CD14-positive monocyte (primary cell): ENCODE results near the gene PRR5. TPM values are rescaled to one million over a fixed set of nuclear protein-coding genes. Genes with fewer than 3 reads are reported as not detected.

Experiments used
- DNase-seq, 3 donors: peaks; one replicate each; pipeline ENCODE4 v3.0.0-alpha.2; 2011 to 2022
- H2AFZ ChIP-seq: 2 replicates; pipeline ENCODE4 v1.6.0; 2012; ENCODE audit warnings: mild to moderate bottlenecking, low read depth, low read length, inconsistent platforms; ENCODE audit not compliant: insufficient read depth, poor library complexity, severe bottlenecking
- H3K27ac ChIP-seq, 2 donors: 1 replicate in 1 of 2; 2 replicates in 1 of 2; pipeline ENCODE4 v1.5.1; 2012 to 2013; ENCODE audit warnings: low read length in 2 of 2, control low read depth in 1 of 2, inconsistent platforms in 1 of 2, low read depth in 1 of 2, mild to moderate bottlenecking in 1 of 2
- H3K27me3 ChIP-seq, 2 donors: one replicate each; pipeline versions ENCODE4 v1.6.0 to v1.6.1; 2011 to 2013; ENCODE audit warnings: low read length in 2 of 2; ENCODE audit not compliant: control insufficient read depth in 2 of 2, insufficient read depth in 2 of 2
- H3K36me3 ChIP-seq, 2 donors: replicated peaks in 1 of 2; 1 replicate in 1 of 2; 2 replicates in 1 of 2; pipeline versions ENCODE4 v1.5.1 to v1.6.1; 2012 to 2013; ENCODE audit warnings: low read length in 2 of 2, control low read depth in 1 of 2, inconsistent platforms in 1 of 2, mild to moderate bottlenecking in 1 of 2; ENCODE audit not compliant: insufficient read depth in 2 of 2, control insufficient read depth in 1 of 2
- H3K4me1 ChIP-seq, 2 donors: 1 replicate in 1 of 2; 2 replicates in 1 of 2; pipeline versions ENCODE4 v1.5.1 to v1.6.1; 2012 to 2013; ENCODE audit warnings: low read length in 2 of 2, control low read depth in 1 of 2, inconsistent platforms in 1 of 2, mild to moderate bottlenecking in 1 of 2, moderate library complexity in 1 of 2; ENCODE audit not compliant: insufficient read depth in 2 of 2, control insufficient read depth in 1 of 2
- H3K4me2 ChIP-seq: replicated peaks from 2 replicates; pipeline ENCODE3; 2012; ENCODE audit warnings: low read length, moderate library complexity, mild to moderate bottlenecking; ENCODE audit not compliant: poor library complexity, severe bottlenecking; ENCODE audit errors: extremely low read depth
- H3K4me3 ChIP-seq, 3 experiments: fragments of 200-600 bp in 1 of 3; sonication (generic) in 1 of 3; replicated peaks in 1 of 3; 1 replicate in 2 of 3; 2 replicates in 1 of 3; pipeline ENCODE4 v1.5.1; 2011 to 2013; ENCODE audit warnings: low read length in 3 of 3, mild to moderate bottlenecking in 3 of 3, control low read depth in 2 of 3, low read depth in 2 of 3, inconsistent platforms in 1 of 3, moderate library complexity in 1 of 3
- H3K79me2 ChIP-seq: 2 replicates; pipeline ENCODE4 v1.6.0; 2012; ENCODE audit warnings: mild to moderate bottlenecking, control low read depth, inconsistent platforms, low read length, moderate library complexity; ENCODE audit not compliant: insufficient read depth
- H3K9ac ChIP-seq: 2 replicates; pipeline ENCODE4 v1.6.0; 2017; ENCODE audit warnings: low read length, mild to moderate bottlenecking; ENCODE audit not compliant: insufficient read depth, poor library complexity, severe bottlenecking
- H3K9me3 ChIP-seq, 2 donors: replicated peaks in 1 of 2; 1 replicate in 1 of 2; 2 replicates in 1 of 2; pipeline versions ENCODE4 v1.5.1 to v1.6.1; 2012 to 2013; ENCODE audit warnings: low read length in 2 of 2, control low read depth in 1 of 2; ENCODE audit not compliant: control insufficient read depth in 1 of 2, insufficient read depth in 1 of 2
- H4K20me1 ChIP-seq: 2 replicates; pipeline ENCODE4 v1.6.0; 2012; ENCODE audit warnings: mild to moderate bottlenecking, low read length, control low read depth, moderate library complexity; ENCODE audit not compliant: insufficient read depth
- H3K27ac Mint-ChIP-seq, 7 donors: one replicate each; pipeline ENCODE4 v1.8.0; 2020; ENCODE audit warnings: mild to moderate bottlenecking in 7 of 7, mixed read lengths in 7 of 7, moderate library complexity in 6 of 7, inconsistent platforms in 2 of 7
- H3K27me3 Mint-ChIP-seq, 3 donors: one replicate each; pipeline ENCODE4 v1.8.0; 2021 to 2022; ENCODE audit warnings: low read depth in 3 of 3, mild to moderate bottlenecking in 3 of 3, mixed read lengths in 3 of 3, moderate library complexity in 3 of 3, inconsistent platforms in 1 of 3
- H3K36me3 Mint-ChIP-seq, 2 donors: one replicate each; pipeline ENCODE4 v1.8.0; 2020; ENCODE audit warnings: mixed read lengths in 2 of 2, inconsistent platforms in 1 of 2, mild to moderate bottlenecking in 1 of 2
- H3K4me1 Mint-ChIP-seq: one replicate; pipeline ENCODE4 v1.8.0; 2020; ENCODE audit warnings: mild to moderate bottlenecking, mixed read lengths
- H3K4me3 Mint-ChIP-seq, 2 donors: one replicate each; pipeline ENCODE4 v1.8.0; 2020; ENCODE audit warnings: mild to moderate bottlenecking in 2 of 2, mixed read lengths in 2 of 2, moderate library complexity in 1 of 2
- H3K9me3 Mint-ChIP-seq, 7 donors: one replicate each; pipeline ENCODE4 v1.8.0; 2020 to 2022; ENCODE audit warnings: mixed read lengths in 7 of 7, mild to moderate bottlenecking in 6 of 7, moderate library complexity in 6 of 7, inconsistent platforms in 2 of 7
- WGBS: methylation state at CpG from one replicate; pipeline ENCODE4 v1.1.5; 2013; ENCODE audit warnings: missing lambda C conversion rate; ENCODE audit not compliant: insufficient coverage; 5-methylcytosine and 5-hydroxymethylcytosine counted together
- intact Hi-C, 2 donors: fragments of 100-400 bp; cut with micrococcal nuclease; formaldehyde crosslinking; loops; one replicate each; pipeline versions ENCODE4 v1.15.0 to v1.15.1; 2023
- polyA plus RNA-seq, 3 donors: library from polyadenylated mRNA; depleted of rRNA in 1 of 3; unstranded in 2 of 3; stranded (reverse) in 1 of 3; fragments of 300-500 nt in 2 of 3; fragments of >200 nt in 1 of 3; fragmentation: Illumina TruSeq in 2 of 3; gene quantifications; 1 replicate in 2 of 3; 2 replicates in 1 of 3; pipeline ENCODE4 v1.2.3, GENCODE V29; 2012 to 2021
- TF ChIP-seq, protein P1 (sequence below): fragments of 200-600 bp; IDR thresholded peaks from one replicate; pipeline ENCODE4 v1.8.0; 2022; ENCODE audit warnings: antibody characterized with exemption, mild to moderate bottlenecking

PRR5 gene
- polyA plus RNA-seq, 3 donors = 0.66 to 1.5 (median 1.2) TPM

DNA sequence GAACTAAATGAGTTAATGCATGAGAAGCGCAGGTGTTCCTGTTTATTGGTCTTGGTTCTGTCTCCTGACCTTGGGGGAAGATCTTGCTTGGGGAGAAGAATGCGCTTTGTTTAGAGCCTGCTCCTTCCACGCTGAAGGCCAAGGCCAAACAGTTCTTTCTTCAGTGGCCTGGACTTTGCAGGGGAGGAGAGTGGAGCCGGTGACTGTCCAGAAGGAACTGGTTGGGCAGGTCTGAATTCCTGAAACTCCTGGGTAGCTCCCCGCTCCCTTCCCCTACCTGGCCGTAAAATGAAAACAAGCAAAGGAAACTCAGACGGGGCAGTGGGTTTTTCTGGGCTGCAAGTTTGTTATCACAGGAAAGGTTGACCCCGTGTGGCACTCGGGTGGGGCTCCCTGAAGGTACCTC, 54.0 kb downstream of the PRR5 start:
- no peak overlapping the region for H2AFZ ChIP-seq
- Mint-ChIP-seq H3K36me3 (peaks cover 0 to 2% of the 10 kb centered on the region in 2 donors), H3K4me3 (no peak overlapping the region), H3K27me3 (peaks cover 45 to 69% (median 53%) of the 10 kb centered on the region in 3 donors), H3K27ac (peak overlapping the region in 1 of 7 donors; percentile 23), H3K4me1 (peaks cover 3% of the 10 kb centered on the region), H3K9me3 (peaks cover 0 to 18% (median 12%) of the 10 kb centered on the region in 7 donors)
- intact Hi-C loops = no loop called here
- no peaks in the 10 kb centered on the region for H3K79me2 ChIP-seq
- WGBS = 46% methylated on average over 7 of the region's 9 CpGs
- no peak overlapping the region for H3K4me2 ChIP-seq
- no peak overlapping the region for H3K9ac ChIP-seq
- peaks cover 5 to 6% of the 10 kb centered on the region in 2 donors for H3K9me3 ChIP-seq
- no peak for DNase-seq
- TF ChIP-seq, protein P1, sequence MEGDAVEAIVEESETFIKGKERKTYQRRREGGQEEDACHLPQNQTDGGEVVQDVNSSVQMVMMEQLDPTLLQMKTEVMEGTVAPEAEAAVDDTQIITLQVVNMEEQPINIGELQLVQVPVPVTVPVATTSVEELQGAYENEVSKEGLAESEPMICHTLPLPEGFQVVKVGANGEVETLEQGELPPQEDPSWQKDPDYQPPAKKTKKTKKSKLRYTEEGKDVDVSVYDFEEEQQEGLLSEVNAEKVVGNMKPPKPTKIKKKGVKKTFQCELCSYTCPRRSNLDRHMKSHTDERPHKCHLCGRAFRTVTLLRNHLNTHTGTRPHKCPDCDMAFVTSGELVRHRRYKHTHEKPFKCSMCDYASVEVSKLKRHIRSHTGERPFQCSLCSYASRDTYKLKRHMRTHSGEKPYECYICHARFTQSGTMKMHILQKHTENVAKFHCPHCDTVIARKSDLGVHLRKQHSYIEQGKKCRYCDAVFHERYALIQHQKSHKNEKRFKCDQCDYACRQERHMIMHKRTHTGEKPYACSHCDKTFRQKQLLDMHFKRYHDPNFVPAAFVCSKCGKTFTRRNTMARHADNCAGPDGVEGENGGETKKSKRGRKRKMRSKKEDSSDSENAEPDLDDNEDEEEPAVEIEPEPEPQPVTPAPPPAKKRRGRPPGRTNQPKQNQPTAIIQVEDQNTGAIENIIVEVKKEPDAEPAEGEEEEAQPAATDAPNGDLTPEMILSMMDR = no peak
- H3K4me3 ChIP-seq = no peak overlapping the region
- no peaks in the 10 kb centered on the region for H3K36me3 ChIP-seq
- H3K4me1 ChIP-seq = no peaks in the 10 kb centered on the region
- no peaks in the 10 kb centered on the region for H4K20me1 ChIP-seq
- no peak overlapping the region for H3K27ac ChIP-seq
- H3K27me3 ChIP-seq = peaks cover 23 to 53% of the 10 kb centered on the region in 2 donors

DNA sequence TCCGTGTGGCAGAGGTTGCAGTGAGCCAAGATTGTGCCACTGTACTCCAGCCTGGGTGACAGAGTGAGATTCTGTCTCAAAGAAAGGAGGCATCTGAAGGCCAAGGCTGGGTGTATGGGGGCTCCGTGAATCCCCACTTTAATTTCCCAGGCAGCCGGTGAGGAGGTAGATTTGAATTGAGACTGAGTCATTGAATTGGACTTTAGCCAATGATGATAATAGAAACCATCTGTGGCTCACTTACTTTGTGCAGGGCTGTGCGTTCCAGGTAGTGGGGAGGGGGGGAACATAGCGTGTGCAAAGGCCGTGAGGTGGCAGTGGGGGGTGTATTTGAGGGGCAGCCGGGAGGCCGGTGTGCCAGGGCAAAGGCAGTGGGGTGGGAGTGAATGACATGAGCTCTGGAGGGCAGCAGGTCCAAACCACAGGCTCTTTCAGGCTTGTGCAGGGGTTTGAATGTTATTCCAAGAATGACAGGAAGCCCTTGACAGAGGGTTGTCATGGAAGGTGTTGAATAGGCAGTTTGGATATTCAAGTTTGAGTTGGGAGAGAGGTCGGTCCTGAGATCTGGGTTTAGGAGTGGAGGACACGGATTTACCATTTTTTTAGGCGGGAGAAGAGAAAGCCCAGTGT, 56.5 kb downstream of the PRR5 start:
- TF ChIP-seq, protein P1 = no peak
- Histone ChIP-seq H4K20me1 (no peaks in the 10 kb centered on the region), H2AFZ (no peak overlapping the region), H3K9ac (no peak overlapping the region), H3K4me2 (no peak overlapping the region), H3K36me3 (no peaks in the 10 kb centered on the region), H3K27me3 (peaks cover 12 to 31% of the 10 kb centered on the region in 2 donors), H3K79me2 (no peaks in the 10 kb centered on the region), H3K4me3 (no peak overlapping the region), H3K27ac (no peak overlapping the region), H3K4me1 (no peaks in the 10 kb centered on the region), H3K9me3 (peaks cover 0 to 5% of the 10 kb centered on the region in 2 donors)
- intact Hi-C loops = no loop called here
- 90% methylated on average over 10 of the region's 11 CpGs for WGBS
- no peaks in the 10 kb centered on the region for H3K4me1 Mint-ChIP-seq
- H3K27ac Mint-ChIP-seq = peak overlapping the region in 1 of 7 donors; percentile 13
- H3K36me3 Mint-ChIP-seq = no peaks in the 10 kb centered on the region
- peaks cover 34 to 48% (median 34%) of the 10 kb centered on the region in 3 donors for H3K27me3 Mint-ChIP-seq
- H3K4me3 Mint-ChIP-seq = no peak overlapping the region
- H3K9me3 Mint-ChIP-seq = peaks cover 0 to 8% (median 3%) of the 10 kb centered on the region in 7 donors
- DNase-seq = no peak
